GM12865 (cell line): ENCODE results near the gene PHF21B.

ENCODE experiments used
- DNase-seq: peaks from one replicate; pipeline ENCODE4 v3.0.0; 2010; ENCODE audit warnings: low read depth
- H3K4me3 ChIP-seq: 2 replicates; pipeline ENCODE4 v1.5.1; 2011; ENCODE audit warnings: mild to moderate bottlenecking, low read depth, low read length, control low read depth
- CTCF ChIP-seq: IDR thresholded peaks from 2 replicates; pipeline ENCODE4 v1.5.1; 2011; ENCODE audit warnings: low read length, control low read depth, low read depth, inconsistent platforms; ENCODE audit not compliant: insufficient read depth; ENCODE audit errors: missing control alignments

PHF21B gene

GRCh38 chr22:45034821-45035220, 25.0 kb upstream of the PHF21B start:
- DNase-seq: no peak
- TF ChIP-seq CTCF: no peak
- H3K4me3 ChIP-seq: no peak overlapping the region

- H3K4me3 ChIP-seq: no peak overlapping the region
These were observed 24.4 kb upstream of the PHF21B start for GRCh38 chr22:45034156-45034555.

GRCh38 chr22:45033136-45033535, 23.3 kb upstream of the PHF21B start:
- no peak for TF ChIP-seq CTCF
- no peak overlapping the region for H3K4me3 ChIP-seq
- DNase-seq: no peak

More at GRCh38 chr22:45034156-45034555, 24.4 kb upstream of the PHF21B start:
- no peak for TF ChIP-seq CTCF
- no peak for DNase-seq

GRCh38 chr22:45031629-45032403, 22.0 kb upstream of the PHF21B start:
- H3K4me3 ChIP-seq: no peak overlapping the region
- no peak for TF ChIP-seq CTCF

GRCh38 chr22:45029501-45029900, 19.7 kb upstream of the PHF21B start:
- DNase-seq: no peak
- TF ChIP-seq CTCF: no peak
- H3K4me3 ChIP-seq: no peak overlapping the region

More at GRCh38 chr22:45031629-45032403, 22.0 kb upstream of the PHF21B start:
- no peak for DNase-seq

GRCh38 chr22:45026511-45026910, 16.7 kb upstream of the PHF21B start:
- TF ChIP-seq CTCF: no peak
- no peak for DNase-seq
- no peak overlapping the region for H3K4me3 ChIP-seq

DNA sequence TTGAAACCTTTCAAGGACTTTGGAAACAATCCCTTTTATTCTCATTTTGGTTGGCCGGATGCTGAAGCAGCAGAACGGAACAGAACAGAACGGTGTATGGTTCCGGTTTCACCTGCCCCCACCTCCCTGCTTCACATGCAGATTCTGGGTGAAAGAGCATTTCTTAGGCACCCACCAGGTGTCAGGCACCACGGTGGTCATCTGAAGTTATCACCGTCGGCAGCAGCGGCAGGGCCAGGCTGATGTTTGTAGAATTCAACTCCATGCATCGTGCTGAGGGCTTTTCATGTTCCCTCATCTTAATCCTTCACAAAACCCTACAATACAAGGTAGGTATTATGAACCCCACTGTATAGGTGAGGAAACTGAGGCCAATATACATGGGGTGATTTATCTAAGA, 13.6 kb upstream of the PHF21B start:
- no peak for TF ChIP-seq CTCF
- H3K4me3 ChIP-seq: no peak overlapping the region
- DNase-seq: no peak
